SJSA1 (cell line): ENCODE measurements around the gene RRP36. TPM values are rescaled to one million over a fixed set of nuclear protein-coding genes. Genes with fewer than 3 reads are reported as not detected.

Experiments
- DNase-seq, 2 experiments: peaks; one replicate each; pipeline ENCODE4 v3.0.0-alpha.2; 2015 to 2020; ENCODE audit warnings: low spot score in 2 of 2, low read depth in 1 of 2
- H3K27ac ChIP-seq: fragments of 250-450 bp; sonication (Bioruptor Pico); 2 replicates; pipeline ENCODE4 v1.5.1; 2020; ENCODE audit warnings: mild to moderate bottlenecking, moderate library complexity
- H3K27me3 ChIP-seq: fragments of 250-450 bp; sonication (Bioruptor Pico); replicated peaks from 2 replicates; pipeline ENCODE4 v1.5.1; 2020; ENCODE audit warnings: mild to moderate bottlenecking, moderate library complexity
- H3K36me3 ChIP-seq: fragments of 250-450 bp; sonication (Bioruptor Pico); 2 replicates; pipeline ENCODE4 v1.5.1; 2020; ENCODE audit warnings: mild to moderate bottlenecking
- H3K4me1 ChIP-seq: fragments of 250-450 bp; sonication (Bioruptor Pico); replicated peaks from 2 replicates; pipeline ENCODE4 v1.6.1; 2021; ENCODE audit warnings: mild to moderate bottlenecking
- H3K4me3 ChIP-seq: fragments of 250-450 bp; sonication (Bioruptor Pico); 2 replicates; pipeline ENCODE4 v1.5.1; 2020; ENCODE audit warnings: mild to moderate bottlenecking
- H3K9me3 ChIP-seq: fragments of 250-450 bp; sonication (Bioruptor Pico); replicated peaks from 2 replicates; pipeline ENCODE4 v1.5.1; 2020; ENCODE audit warnings: mild to moderate bottlenecking
- total RNA-seq: library from RNA; depleted of rRNA; stranded (reverse); fragments of >200 nt; shearing (Covaris generic); gene quantifications from 2 replicates; pipeline ENCODE4 v1.2.3, GENCODE V29; 2014

The RRP36 gene
- total RNA-seq, 1 experiment from 2014 or later: 184 TPM

GRCh38 chr6:43054206-43054943 is 33.0 kb downstream of the RRP36 start:
- DNase-seq: no peak

GRCh38 chr6:43055966-43056365 is 34.5 kb downstream of the RRP36 start:
- H3K27me3 ChIP-seq: no peaks in the 10 kb centered on the region
- DNase-seq: no peak
- peaks cover 55% of the 10 kb centered on the region for H3K36me3 ChIP-seq
- peaks cover 32% of the 10 kb centered on the region for H3K4me1 ChIP-seq
- H3K27ac ChIP-seq: no peak overlapping the region
- H3K9me3 ChIP-seq: no peaks in the 10 kb centered on the region
- H3K4me3 ChIP-seq: no peak overlapping the region

More at GRCh38 chr6:43054206-43054943, 33.0 kb downstream of the RRP36 start:
- Histone ChIP-seq H3K27ac (peak overlapping the region; percentile 74; the same call in 1 of the 2 replicates), H3K36me3 (peaks cover 71% of the 10 kb centered on the region), H3K27me3 (no peaks in the 10 kb centered on the region), H3K4me1 (peaks cover 27% of the 10 kb centered on the region), H3K4me3 (peak overlapping the region; percentile 57), H3K9me3 (no peaks in the 10 kb centered on the region)

DNA sequence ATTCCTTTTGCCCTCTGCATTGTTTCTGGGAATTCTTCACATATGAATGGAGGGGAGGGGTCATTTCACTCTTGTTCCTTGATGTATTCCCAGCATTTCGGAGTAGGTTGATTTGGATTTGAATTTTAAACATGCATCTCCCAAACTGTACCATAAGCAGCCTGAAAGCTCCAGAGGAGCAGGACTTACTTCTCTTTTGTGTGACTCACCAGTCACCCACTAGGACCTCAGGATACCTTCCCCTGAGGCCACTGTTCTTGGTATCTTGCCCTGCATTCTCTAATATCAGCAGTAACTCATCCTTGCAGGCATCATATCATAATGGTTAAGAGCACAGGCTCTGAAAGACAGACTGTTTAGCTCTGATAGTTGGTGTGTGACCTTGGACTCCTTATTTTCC is 37.1 kb downstream of the RRP36 start:
- Histone ChIP-seq H3K4me1 (peaks cover 19% of the 10 kb centered on the region), H3K9me3 (no peaks in the 10 kb centered on the region), H3K27ac (peak overlapping the region; percentile 67; the same call in 1 of the 2 replicates), H3K27me3 (no peaks in the 10 kb centered on the region), H3K36me3 (peaks cover 37% of the 10 kb centered on the region), H3K4me3 (peak overlapping the region; percentile 63)
- DNase-seq: no peak

GRCh38 chr6:43059168-43060033 is 38.0 kb downstream of the RRP36 start, which contains the start of the genes KLC4 and MRPL2:
KLC4 (plus strand) TSS chr6:43059631; CDS start chr6:43061336, 1,705 bp downstream.
MRPL2 (minus strand) TSS chr6:43059434; CDS start chr6:43059381, 53 bp downstream.
- peaks cover 33% of the 10 kb centered on the region for H3K36me3 ChIP-seq
- peak within 1 kb of the TSS; percentile 63 for H3K4me3 ChIP-seq
- H3K27ac ChIP-seq: peak within 1 kb of the TSS; percentile 67
- H3K4me1 ChIP-seq: peaks cover 14% of the 10 kb centered on the region
- DNase-seq: peak; percentile 98
- H3K9me3 ChIP-seq: no peaks in the 10 kb centered on the region
- no peaks in the 10 kb centered on the region for H3K27me3 ChIP-seq

GRCh38 chr6:43060034-43060754 is 38.8 kb downstream of the RRP36 start:
- H3K4me1 ChIP-seq: peaks cover 14% of the 10 kb centered on the region
- H3K9me3 ChIP-seq: no peaks in the 10 kb centered on the region
- H3K4me3 ChIP-seq: peak overlapping the region; percentile 63
- peak overlapping the region; percentile 67 for H3K27ac ChIP-seq
- DNase-seq: no peak
- no peaks in the 10 kb centered on the region for H3K27me3 ChIP-seq
- peaks cover 29% of the 10 kb centered on the region for H3K36me3 ChIP-seq

- H3K27ac ChIP-seq: no peak overlapping the region
- H3K27me3 ChIP-seq: no peaks in the 10 kb centered on the region
- DNase-seq: no peak
- no peak overlapping the region for H3K4me3 ChIP-seq
- H3K4me1 ChIP-seq: peaks cover 14% of the 10 kb centered on the region
- H3K9me3 ChIP-seq: no peaks in the 10 kb centered on the region
- H3K36me3 ChIP-seq: peaks cover 23% of the 10 kb centered on the region
Measured at GRCh38 chr6:43060755-43061633, 39.6 kb downstream of the RRP36 start.

DNA sequence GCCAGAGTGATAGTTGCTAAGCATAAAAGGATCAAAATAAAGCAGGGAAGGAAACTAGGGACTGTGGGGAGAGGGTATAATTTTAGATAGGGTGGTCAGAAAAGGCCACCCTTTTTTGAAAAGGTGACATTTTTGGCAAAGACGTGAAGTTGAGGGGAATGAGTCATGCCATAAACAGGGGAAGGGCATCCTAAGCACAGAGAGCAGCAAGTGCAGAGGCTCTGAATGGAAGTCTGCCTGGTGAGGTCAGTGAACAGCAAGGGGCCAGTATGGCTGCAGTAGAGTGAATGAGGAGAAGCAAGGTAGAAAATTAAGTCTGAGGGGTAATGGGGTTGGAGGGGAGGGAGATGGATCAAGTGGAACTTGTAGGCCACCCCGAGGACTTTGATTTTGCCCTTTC is 40.4 kb downstream of the RRP36 start:
- no peak overlapping the region for H3K27ac ChIP-seq
- H3K4me1 ChIP-seq: peaks cover 14% of the 10 kb centered on the region
- H3K27me3 ChIP-seq: no peaks in the 10 kb centered on the region
- no peaks in the 10 kb centered on the region for H3K9me3 ChIP-seq
- peaks cover 20% of the 10 kb centered on the region for H3K36me3 ChIP-seq
- H3K4me3 ChIP-seq: no peak overlapping the region
- no peak for DNase-seq

DNA sequence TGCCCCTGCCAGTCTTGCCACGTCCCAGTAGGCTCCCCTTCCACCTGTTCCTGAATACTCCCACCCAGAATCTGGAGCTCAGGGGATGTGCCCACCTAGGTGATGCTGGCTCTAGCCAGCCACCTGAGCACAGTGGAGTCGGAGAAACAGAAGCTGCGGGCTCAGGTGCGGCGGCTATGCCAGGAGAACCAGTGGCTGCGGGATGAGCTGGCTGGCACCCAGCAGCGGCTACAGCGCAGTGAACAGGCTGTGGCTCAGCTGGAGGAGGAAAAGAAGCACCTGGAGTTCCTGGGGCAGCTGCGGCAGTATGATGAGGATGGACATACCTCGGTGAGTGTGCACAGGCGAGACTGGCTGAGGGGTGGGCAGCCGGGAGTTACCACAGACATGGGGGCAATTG is 41.4 kb downstream of the RRP36 start:
- H3K4me1 ChIP-seq: peaks cover 14% of the 10 kb centered on the region
- H3K9me3 ChIP-seq: no peaks in the 10 kb centered on the region
- H3K4me3 ChIP-seq: no peak overlapping the region
- H3K27me3 ChIP-seq: no peaks in the 10 kb centered on the region
- H3K27ac ChIP-seq: no peak overlapping the region
- DNase-seq: no peak
- H3K36me3 ChIP-seq: peaks cover 13% of the 10 kb centered on the region

- DNase-seq: peak in 1 of 2 experiments; percentile 51
- no peak overlapping the region for H3K27ac ChIP-seq
- H3K4me1 ChIP-seq: no peaks in the 10 kb centered on the region; the same call in 1 of the 2 replicates
- H3K4me3 ChIP-seq: no peak overlapping the region
- 0 out of 2 replicates have a peak, but pooled peaks cover 2% of the 10 kb centered on the region for H3K36me3 ChIP-seq
- no peaks in the 10 kb centered on the region for H3K27me3 ChIP-seq
- no peaks in the 10 kb centered on the region for H3K9me3 ChIP-seq
Measured at GRCh38 chr6:43070028-43070632, 48.7 kb downstream of the RRP36 start.

DNA sequence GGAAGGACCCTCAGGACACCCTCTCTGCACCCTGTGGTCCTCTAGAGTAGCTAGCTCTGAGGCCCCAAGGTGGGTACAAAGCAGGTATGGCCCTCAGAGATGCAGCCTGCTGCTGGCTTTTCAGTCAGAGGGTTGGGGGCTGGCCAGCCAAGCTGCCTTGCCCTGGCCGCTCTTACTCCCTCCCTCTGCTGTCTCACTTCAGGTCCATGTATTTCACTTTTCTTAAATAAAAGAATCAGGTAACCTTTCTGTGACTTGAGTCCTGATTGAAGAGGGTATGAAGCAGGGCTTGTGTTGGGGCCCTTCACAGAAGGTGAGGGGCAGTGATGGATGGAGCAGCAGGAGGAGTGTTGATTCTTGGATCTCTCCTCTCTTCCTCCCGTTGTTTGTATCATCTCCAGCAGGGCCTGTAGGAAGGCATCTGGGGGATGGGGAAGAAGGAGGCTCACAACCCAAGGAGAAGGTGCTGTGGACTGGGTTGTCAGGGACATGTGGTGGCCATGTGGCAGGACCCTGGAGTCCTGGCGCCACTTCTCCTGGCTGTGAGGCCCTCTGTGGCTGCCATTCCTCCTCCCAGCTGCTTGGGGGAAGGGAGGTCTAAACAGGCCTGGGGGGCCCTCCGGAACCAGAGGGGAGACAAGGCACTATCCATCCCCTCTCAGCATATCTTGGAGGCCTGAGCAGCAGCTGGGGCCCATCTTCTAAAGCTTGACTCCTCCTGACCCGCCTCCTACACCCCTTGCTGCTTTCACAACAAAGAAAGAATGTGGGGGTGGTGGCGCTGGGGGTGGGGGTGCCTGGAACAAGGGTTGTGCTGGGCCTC is 53.6 kb downstream of the RRP36 start:
- no peaks in the 10 kb centered on the region for H3K27me3 ChIP-seq
- no peak overlapping the region; the same call in 1 of the 2 replicates for H3K4me3 ChIP-seq
- peaks cover 11% of the 10 kb centered on the region for H3K36me3 ChIP-seq
- no peak for DNase-seq
- H3K4me1 ChIP-seq: peaks cover 18% of the 10 kb centered on the region
- no peak overlapping the region for H3K27ac ChIP-seq
- H3K9me3 ChIP-seq: no peaks in the 10 kb centered on the region

DNA sequence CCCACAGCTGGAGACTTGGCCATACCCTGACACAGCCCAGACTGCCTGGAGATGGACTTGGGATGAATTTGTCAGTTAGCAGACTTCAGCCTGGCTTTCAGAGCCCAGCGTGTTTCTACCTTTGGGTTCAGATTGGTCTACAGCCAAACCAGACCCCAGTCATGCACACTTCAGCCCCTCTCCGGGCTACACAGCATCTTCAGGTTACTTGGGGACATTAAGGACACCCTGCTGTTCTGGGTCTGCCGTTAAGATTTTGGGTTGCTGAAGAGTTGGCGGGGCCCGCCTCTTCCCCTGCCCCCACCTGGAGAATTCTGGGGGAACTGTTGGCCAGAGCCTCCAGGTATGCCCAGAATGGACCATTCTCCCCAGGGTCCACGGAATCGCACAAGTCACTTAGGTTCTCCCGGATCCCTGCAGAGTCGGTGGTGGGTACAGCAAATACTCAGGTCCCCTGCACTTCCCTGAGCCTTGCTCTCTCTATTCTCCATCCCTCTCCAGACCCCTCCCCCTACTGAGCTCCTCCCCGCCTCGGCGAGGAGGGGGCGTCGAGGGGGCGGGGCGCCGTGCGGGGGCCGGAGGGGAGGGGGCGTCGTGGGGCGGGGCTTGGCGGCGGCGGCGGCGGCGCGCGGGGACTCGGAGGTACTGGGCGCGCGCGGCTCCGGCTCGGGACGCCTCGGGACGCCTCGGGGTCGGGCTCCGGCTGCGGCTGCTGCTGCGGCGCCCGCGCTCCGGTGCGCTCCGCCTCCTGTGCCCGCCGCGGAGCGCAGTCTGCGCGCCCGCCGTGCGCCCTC is 54.4 kb downstream of the RRP36 start, which contains the start of gene PTK7:
Gene PTK7 (plus strand): TSS at position 645 of the 794 bp plus-strand sequence. CDS start 175 bp downstream, outside the sequence.
- Histone ChIP-seq H3K4me3 (peak within 1 kb of the TSS; percentile 94), H3K4me1 (peaks cover 19% of the 10 kb centered on the region), H3K36me3 (peaks cover 11% of the 10 kb centered on the region), H3K27me3 (no peaks in the 10 kb centered on the region), H3K27ac (peak within 1 kb of the TSS; percentile 33), H3K9me3 (no peaks in the 10 kb centered on the region)
- DNase-seq: peak in 1 of 2 experiments; percentile 67
